ENCODE measurements around the gene SLC23A2.

DNA sequence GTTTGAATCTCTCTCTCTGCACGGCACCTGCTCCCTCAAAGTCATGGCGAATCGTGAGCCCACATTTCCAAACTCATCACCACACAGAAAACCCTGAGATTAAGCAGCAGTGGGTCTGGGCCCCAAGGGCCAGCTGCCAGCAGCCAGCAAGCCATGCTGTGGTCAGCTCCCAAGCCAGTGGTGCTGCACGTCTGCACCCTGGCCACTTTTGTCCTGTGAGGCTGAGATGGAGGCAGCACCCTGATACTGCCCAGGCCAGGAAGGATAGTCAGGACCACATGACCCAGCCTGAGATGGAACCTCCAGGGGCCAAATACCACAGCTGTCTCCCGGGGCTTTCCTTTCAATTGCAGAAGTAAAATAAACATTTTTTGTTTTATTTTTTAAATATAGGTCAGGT lies 185.7 kb downstream of the SLC23A2 start:
- TF ChIP-seq ZNF211 (tag by site-specific recombination; IDR thresholded peaks at IDR 0.05; ENCODE audit: low read depth): no peak
- TF ChIP-seq ZNF433 (tag by site-specific recombination; IDR thresholded peaks at IDR 0.05; ENCODE audit: low read depth): no peak
- TF ChIP-seq, protein P1, sequence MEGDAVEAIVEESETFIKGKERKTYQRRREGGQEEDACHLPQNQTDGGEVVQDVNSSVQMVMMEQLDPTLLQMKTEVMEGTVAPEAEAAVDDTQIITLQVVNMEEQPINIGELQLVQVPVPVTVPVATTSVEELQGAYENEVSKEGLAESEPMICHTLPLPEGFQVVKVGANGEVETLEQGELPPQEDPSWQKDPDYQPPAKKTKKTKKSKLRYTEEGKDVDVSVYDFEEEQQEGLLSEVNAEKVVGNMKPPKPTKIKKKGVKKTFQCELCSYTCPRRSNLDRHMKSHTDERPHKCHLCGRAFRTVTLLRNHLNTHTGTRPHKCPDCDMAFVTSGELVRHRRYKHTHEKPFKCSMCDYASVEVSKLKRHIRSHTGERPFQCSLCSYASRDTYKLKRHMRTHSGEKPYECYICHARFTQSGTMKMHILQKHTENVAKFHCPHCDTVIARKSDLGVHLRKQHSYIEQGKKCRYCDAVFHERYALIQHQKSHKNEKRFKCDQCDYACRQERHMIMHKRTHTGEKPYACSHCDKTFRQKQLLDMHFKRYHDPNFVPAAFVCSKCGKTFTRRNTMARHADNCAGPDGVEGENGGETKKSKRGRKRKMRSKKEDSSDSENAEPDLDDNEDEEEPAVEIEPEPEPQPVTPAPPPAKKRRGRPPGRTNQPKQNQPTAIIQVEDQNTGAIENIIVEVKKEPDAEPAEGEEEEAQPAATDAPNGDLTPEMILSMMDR (tag by site-specific recombination; IDR thresholded peaks at IDR 0.05): no peak
- TF ChIP-seq, protein P2, sequence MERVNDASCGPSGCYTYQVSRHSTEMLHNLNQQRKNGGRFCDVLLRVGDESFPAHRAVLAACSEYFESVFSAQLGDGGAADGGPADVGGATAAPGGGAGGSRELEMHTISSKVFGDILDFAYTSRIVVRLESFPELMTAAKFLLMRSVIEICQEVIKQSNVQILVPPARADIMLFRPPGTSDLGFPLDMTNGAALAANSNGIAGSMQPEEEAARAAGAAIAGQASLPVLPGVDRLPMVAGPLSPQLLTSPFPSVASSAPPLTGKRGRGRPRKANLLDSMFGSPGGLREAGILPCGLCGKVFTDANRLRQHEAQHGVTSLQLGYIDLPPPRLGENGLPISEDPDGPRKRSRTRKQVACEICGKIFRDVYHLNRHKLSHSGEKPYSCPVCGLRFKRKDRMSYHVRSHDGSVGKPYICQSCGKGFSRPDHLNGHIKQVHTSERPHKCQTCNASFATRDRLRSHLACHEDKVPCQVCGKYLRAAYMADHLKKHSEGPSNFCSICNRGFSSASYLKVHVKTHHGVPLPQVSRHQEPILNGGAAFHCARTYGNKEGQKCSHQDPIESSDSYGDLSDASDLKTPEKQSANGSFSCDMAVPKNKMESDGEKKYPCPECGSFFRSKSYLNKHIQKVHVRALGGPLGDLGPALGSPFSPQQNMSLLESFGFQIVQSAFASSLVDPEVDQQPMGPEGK (tag by site-specific recombination; IDR thresholded peaks at IDR 0.05): no peak
- TF ChIP-seq ZBTB7A (tag by site-specific recombination; IDR thresholded peaks at IDR 0.05; ENCODE audit: low read depth): no peak

Data from HEK293 (cell line).